SW480 (cell line): Measurements from ENCODE around the gene CGB8.

Experiments
- DNase-seq: peaks from one replicate; pipeline ENCODE4 v3.0.0-alpha.2; 2016; ENCODE audit warnings: low spot score

CGB8 gene

GRCh38 chr19:49006905-49007304 is 42.0 kb downstream of the CGB8 start:
- no peak for DNase-seq

- DNase-seq, result no peak
Measured at GRCh38 chr19:49004964-49005614, 43.8 kb downstream of the CGB8 start.

DNA sequence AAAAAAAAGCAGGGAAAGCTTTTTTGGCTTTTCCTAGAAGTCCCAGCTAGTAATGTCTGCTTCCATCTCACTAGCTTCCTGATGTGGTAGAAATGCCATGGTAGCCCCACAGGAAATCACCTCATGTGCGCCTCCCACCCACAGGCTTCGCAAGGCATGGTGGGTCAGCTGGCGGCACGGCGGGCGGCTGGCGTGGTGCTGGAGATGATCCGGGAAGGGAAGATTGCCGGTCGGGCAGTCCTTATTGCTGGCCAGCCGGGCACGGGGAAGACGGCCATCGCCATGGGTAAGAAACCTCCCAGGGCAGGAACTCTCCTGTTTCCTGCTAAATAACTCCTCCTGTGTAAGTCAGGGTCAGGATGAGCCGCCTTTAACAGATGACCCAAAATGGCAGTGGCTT is 44.8 kb downstream of the CGB8 start:
- no peak for DNase-seq

- DNase-seq, result peak; percentile 65
Measured at GRCh38 chr19:48999481-49000325, 49.2 kb downstream of the CGB8 start.

- peak; percentile 55 for DNase-seq
Measured at GRCh38 chr19:48997972-48998371, 50.9 kb downstream of the CGB8 start.
